ENCODE results near the gene TMEM259.

Gene TMEM259

GRCh38 chr19:1015061-1015781, 5.7 kb downstream of the TMEM259 start:
- DNase-seq, result no peak

- no peak for DNase-seq
These were observed 6.5 kb downstream of the TMEM259 start for GRCh38 chr19:1014161-1015060.

- no peak for DNase-seq
These were observed 7.7 kb downstream of the TMEM259 start for GRCh38 chr19:1013218-1013617.

GRCh38 chr19:1012334-1012733, 8.6 kb downstream of the TMEM259 start:
- no peak for DNase-seq

- no peak for DNase-seq
These were observed 9.0 kb downstream of the TMEM259 start for GRCh38 chr19:1011831-1012333.

- DNase-seq, result no peak
These were observed 10.1 kb downstream of the TMEM259 start for GRCh38 chr19:1010586-1011510.

- DNase-seq, result no peak
These were observed 10.9 kb downstream of the TMEM259 start for GRCh38 chr19:1009981-1010538.

- DNase-seq, result no peak
These were observed 11.6 kb downstream of the TMEM259 start for GRCh38 chr19:1009041-1009980.

GRCh38 chr19:1008268-1009040, 12.5 kb downstream of the TMEM259 start:
- DNase-seq, result no peak

- no peak for DNase-seq
These were observed 13.3 kb downstream of the TMEM259 start for GRCh38 chr19:1007399-1008251.

GRCh38 chr19:1006711-1007398, 14.1 kb downstream of the TMEM259 start:
- DNase-seq, result no peak

- no peak for DNase-seq
These were observed 15.9 kb downstream of the TMEM259 start for GRCh38 chr19:1004803-1005664.

- no peak for DNase-seq
These were observed 16.6 kb downstream of the TMEM259 start for GRCh38 chr19:1004204-1004802.

GRCh38 chr19:1003283-1003682, 17.6 kb downstream of the TMEM259 start:
- no peak for DNase-seq

- DNase-seq, result no peak
These were observed 18.3 kb downstream of the TMEM259 start for GRCh38 chr19:1002600-1002999.

- DNase-seq, result peak; percentile 56
These were observed 19.3 kb downstream of the TMEM259 start for GRCh38 chr19:1001538-1002166.
